ENCODE data around the gene DCAF5. TPM values are rescaled to one million over a fixed set of nuclear protein-coding genes. Genes with fewer than 3 reads are reported as not detected.

Gene DCAF5
- total and polyA plus RNA-seq, 2 of the 13 experiments (the other 11 are each of a cell fraction or from before 2014, with no cell fraction given) = 13.4 to 31.6 TPM

DNA sequence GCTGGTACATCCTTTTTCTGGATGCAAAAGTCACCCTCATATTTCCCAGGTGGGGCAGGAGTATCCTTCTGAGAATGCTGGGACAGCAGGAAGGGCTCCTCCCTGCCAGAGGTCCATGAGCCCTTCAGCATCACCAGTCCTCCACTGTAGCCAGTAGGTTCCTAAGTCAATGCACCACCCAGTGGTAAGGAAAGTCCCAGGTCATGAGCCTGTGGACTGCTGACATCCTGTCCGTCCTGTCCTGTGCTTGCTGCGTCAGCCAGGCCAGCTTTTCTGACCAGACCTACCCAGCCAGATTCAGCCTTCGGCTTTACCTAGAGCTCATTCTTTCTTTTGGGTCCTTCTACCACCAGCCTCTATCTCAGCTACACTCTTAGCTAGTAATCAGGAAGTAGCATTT, 150.8 kb downstream of the DCAF5 start (continued):
- TF ChIP-seq SNRNP70 (IDR thresholded peaks at IDR 0.05; ENCODE audit: low read depth, low read length) (no peak), FOSL2 (CRISPR knock-in tag; IDR thresholded peaks at IDR 0.05) (peak; percentile 26), PAF1 (CRISPR knock-in tag; IDR thresholded peaks at IDR 0.05) (no peak), ZNF562 (CRISPR knock-in tag; IDR thresholded peaks at IDR 0.05; ENCODE audit: borderline replicate concordance) (no peak), ZNF331 (CRISPR knock-in tag; IDR thresholded peaks at IDR 0.05) (0 out of 2 replicates have a peak, but pooled peaks have one; percentile 32), ZBTB37 (CRISPR knock-in tag; IDR thresholded peaks at IDR 0.05) (no peak), MEIS2 (CRISPR knock-in tag; IDR thresholded peaks at IDR 0.05) (no peak), CENPX (CRISPR knock-in tag; IDR thresholded peaks at IDR 0.05) (no peak), MAFK (conservative IDR thresholded peaks at IDR 0.05 in 1 of 2, IDR thresholded peaks at IDR 0.05 in 1 of 2; ENCODE audit: low read length in 2 of 2) (peak in 1 of 2 experiments; percentile 4; a peak in 1 of 4 replicates), KDM2A (CRISPR knock-in tag; IDR thresholded peaks at IDR 0.05; ENCODE audit: borderline replicate concordance, low read depth) (peak; percentile 29; the same call in 1 of the 2 replicates), ZNF781 (CRISPR knock-in tag; IDR thresholded peaks at IDR 0.05; ENCODE audit: borderline replicate concordance, not compliant biosample characterization) (no peak), EZH2 (conservative IDR thresholded peaks at IDR 0.05; ENCODE audit: low read depth, low read length) (no peak), SALL1 (CRISPR knock-in tag; IDR thresholded peaks at IDR 0.05) (peak; percentile 41), SYNCRIP (IDR thresholded peaks at IDR 0.05; ENCODE audit: insufficient read depth, low read depth, low read length) (no peak), TBL1XR1 (IDR thresholded peaks at IDR 0.05; ENCODE audit: borderline replicate concordance, low read length, partially characterized antibody) (no peak), ETV5 (CRISPR knock-in tag; IDR thresholded peaks at IDR 0.05; ENCODE audit: borderline replicate concordance) (peak; percentile 26; the same call in 1 of the 2 replicates)
- TF ChIP-seq, protein P1, sequence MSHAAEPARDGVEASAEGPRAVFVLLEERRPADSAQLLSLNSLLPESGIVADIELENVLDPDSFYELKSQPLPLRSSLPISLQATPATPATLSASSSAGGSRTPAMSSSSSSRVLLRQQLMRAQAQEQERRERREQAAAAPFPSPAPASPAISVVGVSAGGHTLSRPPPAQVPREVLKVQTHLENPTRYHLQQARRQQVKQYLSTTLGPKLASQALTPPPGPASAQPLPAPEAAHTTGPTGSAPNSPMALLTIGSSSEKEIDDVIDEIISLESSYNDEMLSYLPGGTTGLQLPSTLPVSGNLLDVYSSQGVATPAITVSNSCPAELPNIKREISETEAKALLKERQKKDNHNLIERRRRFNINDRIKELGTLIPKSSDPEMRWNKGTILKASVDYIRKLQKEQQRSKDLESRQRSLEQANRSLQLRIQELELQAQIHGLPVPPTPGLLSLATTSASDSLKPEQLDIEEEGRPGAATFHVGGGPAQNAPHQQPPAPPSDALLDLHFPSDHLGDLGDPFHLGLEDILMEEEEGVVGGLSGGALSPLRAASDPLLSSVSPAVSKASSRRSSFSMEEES (CRISPR knock-in tag; IDR thresholded peaks at IDR 0.05) = no peak
- TF ChIP-seq, protein P2, sequence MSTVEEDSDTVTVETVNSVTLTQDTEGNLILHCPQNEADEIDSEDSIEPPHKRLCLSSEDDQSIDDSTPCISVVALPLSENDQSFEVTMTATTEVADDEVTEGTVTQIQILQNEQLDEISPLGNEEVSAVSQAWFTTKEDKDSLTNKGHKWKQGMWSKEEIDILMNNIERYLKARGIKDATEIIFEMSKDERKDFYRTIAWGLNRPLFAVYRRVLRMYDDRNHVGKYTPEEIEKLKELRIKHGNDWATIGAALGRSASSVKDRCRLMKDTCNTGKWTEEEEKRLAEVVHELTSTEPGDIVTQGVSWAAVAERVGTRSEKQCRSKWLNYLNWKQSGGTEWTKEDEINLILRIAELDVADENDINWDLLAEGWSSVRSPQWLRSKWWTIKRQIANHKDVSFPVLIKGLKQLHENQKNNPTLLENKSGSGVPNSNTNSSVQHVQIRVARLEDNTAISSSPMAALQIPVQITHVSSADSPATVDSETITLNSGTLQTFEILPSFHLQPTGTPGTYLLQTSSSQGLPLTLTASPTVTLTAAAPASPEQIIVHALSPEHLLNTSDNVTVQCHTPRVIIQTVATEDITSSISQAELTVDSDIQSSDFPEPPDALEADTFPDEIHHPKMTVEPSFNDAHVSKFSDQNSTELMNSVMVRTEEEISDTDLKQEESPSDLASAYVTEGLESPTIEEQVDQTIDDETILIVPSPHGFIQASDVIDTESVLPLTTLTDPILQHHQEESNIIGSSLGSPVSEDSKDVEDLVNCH (CRISPR knock-in tag; IDR thresholded peaks at IDR 0.05) = no peak
- TF ChIP-seq, protein P3, sequence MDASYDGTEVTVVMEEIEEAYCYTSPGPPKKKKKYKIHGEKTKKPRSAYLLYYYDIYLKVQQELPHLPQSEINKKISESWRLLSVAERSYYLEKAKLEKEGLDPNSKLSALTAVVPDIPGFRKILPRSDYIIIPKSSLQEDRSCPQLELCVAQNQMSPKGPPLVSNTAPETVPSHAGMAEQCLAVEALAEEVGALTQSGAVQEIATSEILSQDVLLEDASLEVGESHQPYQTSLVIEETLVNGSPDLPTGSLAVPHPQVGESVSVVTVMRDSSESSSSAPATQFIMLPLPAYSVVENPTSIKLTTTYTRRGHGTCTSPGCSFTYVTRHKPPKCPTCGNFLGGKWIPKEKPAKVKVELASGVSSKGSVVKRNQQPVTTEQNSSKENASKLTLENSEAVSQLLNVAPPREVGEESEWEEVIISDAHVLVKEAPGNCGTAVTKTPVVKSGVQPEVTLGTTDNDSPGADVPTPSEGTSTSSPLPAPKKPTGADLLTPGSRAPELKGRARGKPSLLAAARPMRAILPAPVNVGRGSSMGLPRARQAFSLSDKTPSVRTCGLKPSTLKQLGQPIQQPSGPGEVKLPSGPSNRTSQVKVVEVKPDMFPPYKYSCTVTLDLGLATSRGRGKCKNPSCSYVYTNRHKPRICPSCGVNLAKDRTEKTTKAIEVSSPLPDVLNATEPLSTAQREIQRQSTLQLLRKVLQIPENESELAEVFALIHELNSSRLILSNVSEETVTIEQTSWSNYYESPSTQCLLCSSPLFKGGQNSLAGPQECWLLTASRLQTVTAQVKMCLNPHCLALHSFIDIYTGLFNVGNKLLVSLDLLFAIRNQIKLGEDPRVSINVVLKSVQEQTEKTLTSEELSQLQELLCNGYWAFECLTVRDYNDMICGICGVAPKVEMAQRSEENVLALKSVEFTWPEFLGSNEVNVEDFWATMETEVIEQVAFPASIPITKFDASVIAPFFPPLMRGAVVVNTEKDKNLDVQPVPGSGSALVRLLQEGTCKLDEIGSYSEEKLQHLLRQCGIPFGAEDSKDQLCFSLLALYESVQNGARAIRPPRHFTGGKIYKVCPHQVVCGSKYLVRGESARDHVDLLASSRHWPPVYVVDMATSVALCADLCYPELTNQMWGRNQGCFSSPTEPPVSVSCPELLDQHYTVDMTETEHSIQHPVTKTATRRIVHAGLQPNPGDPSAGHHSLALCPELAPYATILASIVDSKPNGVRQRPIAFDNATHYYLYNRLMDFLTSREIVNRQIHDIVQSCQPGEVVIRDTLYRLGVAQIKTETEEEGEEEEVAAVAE (CRISPR knock-in tag; IDR thresholded peaks at IDR 0.05; ENCODE audit: borderline replicate concordance) = 0 out of 2 replicates have a peak, but pooled peaks have one; percentile 16

All from HepG2 (cell line).